Measurements from ENCODE around the gene SPTAN1. TPM values are rescaled to one million over a fixed set of nuclear protein-coding genes. Genes with fewer than 3 reads are reported as not detected.

The SPTAN1 gene
- polyA plus RNA-seq, 6 donors from 2014 or later: 2.3 to 72.4 (median 31.4) TPM

GRCh38 chr9:128593039-128593438 lies 40.7 kb downstream of the SPTAN1 start:
- Mint-ChIP-seq H3K4me1 (no peaks in the 10 kb centered on the region), H3K9me3 (no peaks in the 10 kb centered on the region), H3K27me3 (no peaks in the 10 kb centered on the region), H3K36me3 (peaks cover 10 to 11% of the 10 kb centered on the region in 2 donors), H3K27ac (no peak overlapping the region), H3K4me3 (no peak overlapping the region)
- ATAC-seq (ENCODE audit: low read depth in 2 of 2) (no peak), DNase-seq (no peak)

- DNase-seq (no peak), ATAC-seq (ENCODE audit: low read depth in 2 of 2) (no peak)
- Mint-ChIP-seq H3K9me3 (no peaks in the 10 kb centered on the region), H3K36me3 (peaks cover 10 to 15% of the 10 kb centered on the region in 2 donors), H3K27ac (peak overlapping the region in 1 of 6 donors; percentile 70), H3K27me3 (no peaks in the 10 kb centered on the region), H3K4me3 (peak overlapping the region in 1 of 8 donors; percentile 63), H3K4me1 (no peaks in the 10 kb centered on the region)
These were observed 41.5 kb downstream of the SPTAN1 start for GRCh38 chr9:128593856-128594255.

GRCh38 chr9:128595471-128595870 lies 43.1 kb downstream of the SPTAN1 start:
- Mint-ChIP-seq H3K27me3 (no peaks in the 10 kb centered on the region), H3K4me3 (no peak overlapping the region), H3K4me1 (no peaks in the 10 kb centered on the region), H3K9me3 (no peaks in the 10 kb centered on the region), H3K27ac (peak overlapping the region in 1 of 6 donors; percentile 21), H3K36me3 (peaks cover 17 to 20% of the 10 kb centered on the region in 2 donors)
- ATAC-seq (ENCODE audit: low read depth in 2 of 2) (no peak), DNase-seq (no peak)

- Mint-ChIP-seq H3K27me3 (no peaks in the 10 kb centered on the region), H3K9me3 (no peaks in the 10 kb centered on the region), H3K36me3 (peaks cover 12 to 15% of the 10 kb centered on the region in 2 donors), H3K4me1 (no peaks in the 10 kb centered on the region), H3K27ac (no peak overlapping the region), H3K4me3 (no peak overlapping the region)
- no peak for ATAC-seq (ENCODE audit: low read depth in 2 of 2)
- no peak for DNase-seq
These were observed 47.7 kb downstream of the SPTAN1 start for GRCh38 chr9:128600099-128600498.

- peaks cover 13 to 26% of the 10 kb centered on the region in 2 donors for H3K36me3 Mint-ChIP-seq
- no peaks in the 10 kb centered on the region for H3K4me1 Mint-ChIP-seq
- no peak overlapping the region for H3K4me3 Mint-ChIP-seq
- no peak for DNase-seq
- ATAC-seq (ENCODE audit: low read depth in 2 of 2): no peak
- no peaks in the 10 kb centered on the region for H3K9me3 Mint-ChIP-seq
- H3K27ac Mint-ChIP-seq: no peak overlapping the region
- H3K27me3 Mint-ChIP-seq: no peaks in the 10 kb centered on the region
These were observed 51.3 kb downstream of the SPTAN1 start for GRCh38 chr9:128603697-128604096.

- ATAC-seq (ENCODE audit: low read depth in 2 of 2) (no peak), DNase-seq (no peak)
- H3K4me1 Mint-ChIP-seq: no peaks in the 10 kb centered on the region
- peaks cover 27 to 35% of the 10 kb centered on the region in 2 donors for H3K36me3 Mint-ChIP-seq
- H3K27ac Mint-ChIP-seq: peak overlapping the region in 1 of 6 donors; percentile 47
- no peaks in the 10 kb centered on the region for H3K27me3 Mint-ChIP-seq
- no peak overlapping the region for H3K4me3 Mint-ChIP-seq
- H3K9me3 Mint-ChIP-seq: no peaks in the 10 kb centered on the region
These were observed 55.4 kb downstream of the SPTAN1 start for GRCh38 chr9:128607642-128608350.

- peaks cover 23 to 35% of the 10 kb centered on the region in 2 donors for H3K36me3 Mint-ChIP-seq
- H3K4me3 Mint-ChIP-seq: no peak overlapping the region
- DNase-seq: no peak
- no peaks in the 10 kb centered on the region for H3K27me3 Mint-ChIP-seq
- H3K4me1 Mint-ChIP-seq: no peaks in the 10 kb centered on the region
- H3K27ac Mint-ChIP-seq: no peak overlapping the region
- ATAC-seq (ENCODE audit: low read depth in 2 of 2): no peak
- H3K9me3 Mint-ChIP-seq: no peaks in the 10 kb centered on the region
These were observed 58.5 kb downstream of the SPTAN1 start for GRCh38 chr9:128610897-128611296.

- Mint-ChIP-seq H3K4me3 (no peak overlapping the region), H3K36me3 (peaks cover 23 to 31% of the 10 kb centered on the region in 2 donors), H3K4me1 (no peaks in the 10 kb centered on the region), H3K9me3 (no peaks in the 10 kb centered on the region), H3K27ac (peak overlapping the region in 2 of 6 donors; percentile 26 to 88), H3K27me3 (no peaks in the 10 kb centered on the region)
- no peak for ATAC-seq (ENCODE audit: low read depth in 2 of 2)
- DNase-seq: no peak
These were observed 59.4 kb downstream of the SPTAN1 start for GRCh38 chr9:128611600-128612394.

- no peak overlapping the region for H3K27ac Mint-ChIP-seq
- H3K4me1 Mint-ChIP-seq: no peaks in the 10 kb centered on the region
- no peak overlapping the region for H3K4me3 Mint-ChIP-seq
- no peaks in the 10 kb centered on the region for H3K27me3 Mint-ChIP-seq
- DNase-seq (no peak), ATAC-seq (ENCODE audit: low read depth in 2 of 2) (no peak)
- H3K9me3 Mint-ChIP-seq: no peaks in the 10 kb centered on the region
- peaks cover 17 to 19% of the 10 kb centered on the region in 2 donors for H3K36me3 Mint-ChIP-seq
These were observed 62.3 kb downstream of the SPTAN1 start for GRCh38 chr9:128614728-128615127.

- Mint-ChIP-seq H3K27ac (peak overlapping the region in 1 of 6 donors; percentile 13), H3K9me3 (no peaks in the 10 kb centered on the region), H3K4me3 (no peak overlapping the region), H3K4me1 (no peaks in the 10 kb centered on the region), H3K36me3 (peaks cover 9 to 16% of the 10 kb centered on the region in 2 donors), H3K27me3 (no peaks in the 10 kb centered on the region)
- ATAC-seq (ENCODE audit: low read depth in 2 of 2) (no peak), DNase-seq (no peak)
These were observed 63.2 kb downstream of the SPTAN1 start for GRCh38 chr9:128615571-128615970.

GRCh38 chr9:128617943-128618342 lies 65.6 kb downstream of the SPTAN1 start:
- ATAC-seq (ENCODE audit: low read depth in 2 of 2): no peak
- peaks cover 0 to 7% of the 10 kb centered on the region in 2 donors for H3K36me3 Mint-ChIP-seq
- no peaks in the 10 kb centered on the region for H3K4me1 Mint-ChIP-seq
- no peaks in the 10 kb centered on the region for H3K9me3 Mint-ChIP-seq
- H3K27ac Mint-ChIP-seq: no peak overlapping the region
- no peak overlapping the region for H3K4me3 Mint-ChIP-seq
- no peak for DNase-seq
- H3K27me3 Mint-ChIP-seq: no peaks in the 10 kb centered on the region

GRCh38 chr9:128619127-128619526 lies 66.7 kb downstream of the SPTAN1 start:
- H3K36me3 Mint-ChIP-seq: peaks cover 0 to 7% of the 10 kb centered on the region in 2 donors

GRCh38 chr9:128619779-128620178 lies 67.4 kb downstream of the SPTAN1 start:
- DNase-seq (no peak), ATAC-seq (ENCODE audit: low read depth in 2 of 2) (no peak)
- H3K27me3 Mint-ChIP-seq: no peaks in the 10 kb centered on the region
- H3K36me3 Mint-ChIP-seq: peaks cover 0 to 7% of the 10 kb centered on the region in 2 donors
- H3K4me3 Mint-ChIP-seq: no peak overlapping the region
- no peaks in the 10 kb centered on the region for H3K9me3 Mint-ChIP-seq
- no peaks in the 10 kb centered on the region for H3K4me1 Mint-ChIP-seq
- peak overlapping the region in 1 of 6 donors; percentile 73 for H3K27ac Mint-ChIP-seq

More at GRCh38 chr9:128619127-128619526, 66.7 kb downstream of the SPTAN1 start:
- no peaks in the 10 kb centered on the region for H3K27me3 Mint-ChIP-seq
- H3K4me1 Mint-ChIP-seq: no peaks in the 10 kb centered on the region
- H3K27ac Mint-ChIP-seq: no peak overlapping the region
- no peaks in the 10 kb centered on the region for H3K9me3 Mint-ChIP-seq
- no peak for ATAC-seq (ENCODE audit: low read depth in 2 of 2)
- H3K4me3 Mint-ChIP-seq: no peak overlapping the region
- DNase-seq: no peak

Measured in naive B cell (primary cell).